Neural progenitor cell (in vitro differentiated cells): Measurements from ENCODE around the gene SCO2. TPM values are rescaled to one million over a fixed set of nuclear protein-coding genes. Genes with fewer than 3 reads are reported as not detected.
"Not testable (repeated sequence)": the region's sequence is repeated elsewhere in the genome, so short reads cannot be mapped to it uniquely, and the experiment has no call there.

Source experiments
- DNase-seq: peaks from one replicate; pipeline ENCODE4 v3.0.0-alpha.2; 2016; ENCODE audit warnings: low spot score
- H2AFZ ChIP-seq: fragments of 200-600 bp; sonication (generic); replicated peaks from 2 replicates; pipeline ENCODE4 v1.6.1; 2016; ENCODE audit warnings: antibody characterized with exemption
- H3F3A ChIP-seq: fragments of 200-600 bp; sonication (generic); 2 replicates; pipeline ENCODE4 v1.6.1; 2016; ENCODE audit warnings: antibody characterized with exemption, low read depth
- H3K27ac ChIP-seq: fragments of 200-600 bp; sonication (generic); 2 replicates; pipeline ENCODE4 v1.5.1; 2016; ENCODE audit warnings: mild to moderate bottlenecking
- H3K27me3 ChIP-seq: fragments of 200-600 bp; sonication (generic); 2 replicates; pipeline ENCODE4 v1.6.1; 2016; ENCODE audit warnings: mild to moderate bottlenecking, moderate library complexity
- H3K36me3 ChIP-seq: fragments of 200-600 bp; sonication (generic); 2 replicates; pipeline ENCODE4 v1.5.1; 2016
- H3K4me1 ChIP-seq: fragments of 200-600 bp; sonication (generic); 2 replicates; pipeline ENCODE4 v1.6.1; 2016; ENCODE audit warnings: mixed run types
- H3K4me2 ChIP-seq: fragments of 200-600 bp; sonication (generic); 2 replicates; pipeline ENCODE4 v1.6.1; 2016
- H3K4me3 ChIP-seq: fragments of 200-600 bp; sonication (generic); 2 replicates; pipeline ENCODE4 v1.5.1; 2016
- H3K79me2 ChIP-seq: fragments of 200-600 bp; sonication (generic); 2 replicates; pipeline ENCODE4 v1.6.1; 2016; ENCODE audit warnings: low read depth
- H3K9ac ChIP-seq: fragments of 200-600 bp; sonication (generic); 2 replicates; pipeline ENCODE4 v1.6.1; 2016
- H3K9me3 ChIP-seq: fragments of 200-600 bp; sonication (generic); 2 replicates; pipeline ENCODE4 v1.5.1; 2016; ENCODE audit warnings: low read depth
- H4K20me1 ChIP-seq: fragments of 200-600 bp; sonication (generic); 2 replicates; pipeline ENCODE4 v1.6.1; 2016; ENCODE audit warnings: low read depth
- H3K27ac Mint-ChIP-seq: 3 replicates; pipeline ENCODE4 v1.8.0; 2021; ENCODE audit warnings: mixed read lengths
- H3K27me3 Mint-ChIP-seq: 2 replicates; pipeline ENCODE4 v1.8.0; 2022; ENCODE audit warnings: low read depth, mild to moderate bottlenecking, inconsistent platforms, moderate library complexity, mixed read lengths; ENCODE audit not compliant: insufficient read depth
- H3K36me3 Mint-ChIP-seq: 3 replicates; pipeline ENCODE4 v1.8.0; 2021; ENCODE audit warnings: mixed read lengths
- H3K4me1 Mint-ChIP-seq: 3 replicates; pipeline ENCODE4 v1.8.0; 2021; ENCODE audit warnings: mixed read lengths
- H3K4me3 Mint-ChIP-seq: 3 replicates; pipeline ENCODE4 v1.8.0; 2021; ENCODE audit warnings: mild to moderate bottlenecking, moderate library complexity, mixed read lengths
- H3K9me3 Mint-ChIP-seq: 3 replicates; pipeline ENCODE4 v1.8.0; 2020; ENCODE audit warnings: mixed read lengths
- EZH2 ChIP-seq: fragments of 200-600 bp; sonication (generic); IDR thresholded peaks from 2 replicates; pipeline ENCODE4 v1.6.1; 2017; ENCODE audit warnings: antibody characterized with exemption, mild to moderate bottlenecking, moderate library complexity
- EZH2phosphoT487 ChIP-seq: fragments of 200-600 bp; sonication (generic); IDR thresholded peaks from 2 replicates; pipeline ENCODE4 v1.6.1; 2017; ENCODE audit warnings: antibody characterized with exemption
- total RNA-seq: library from RNA; depleted of rRNA; stranded (reverse); fragments of >200 nt; gene quantifications from 2 replicates; pipeline ENCODE4 v1.2.3, GENCODE V29; 2015; ENCODE audit warnings: low replicate concordance
- TF ChIP-seq, protein P1 (sequence below): fragments of 200-600 bp; sonication (generic); IDR thresholded peaks from 2 replicates; pipeline ENCODE4 v1.5.1; 2017; ENCODE audit warnings: antibody characterized with exemption, mild to moderate bottlenecking

SCO2 gene
- total RNA-seq, 1 donor from 2014 or later = not detected

DNA sequence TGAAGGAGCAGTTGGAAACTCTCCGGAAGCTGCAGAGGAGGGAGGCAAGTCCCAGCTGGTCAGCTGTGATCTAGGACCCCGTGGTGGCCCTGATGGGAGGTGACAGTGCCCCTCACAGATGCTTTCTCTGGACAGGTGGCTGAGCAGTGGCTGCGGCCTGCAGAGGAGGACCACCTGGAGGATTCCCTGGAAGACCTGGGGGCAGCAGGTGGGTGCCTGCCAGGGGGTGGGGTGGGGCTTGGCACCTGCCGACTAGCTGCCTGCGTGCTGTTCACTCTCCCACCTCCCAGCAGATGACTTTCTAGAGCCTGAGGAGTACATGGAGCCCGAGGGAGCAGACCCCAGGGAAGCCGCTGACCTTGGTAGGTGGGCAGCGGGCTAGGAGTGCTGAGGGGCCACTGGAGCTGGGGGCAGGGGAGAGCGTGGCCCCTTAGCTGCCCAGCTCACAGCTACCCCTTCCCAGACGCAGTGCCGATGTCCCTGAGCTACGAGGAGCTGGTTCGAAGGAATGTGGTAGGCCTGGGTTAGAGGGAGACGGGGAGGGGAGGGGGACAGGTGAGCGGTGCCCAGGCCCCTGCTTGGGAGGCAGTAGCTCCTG is 3.1 kb downstream of the SCO2 start:
- Histone ChIP-seq H3K36me3 (no peaks in the 10 kb centered on the region), H2AFZ (no peak overlapping the region), H4K20me1 (peaks cover 28% of the 10 kb centered on the region), H3K9ac (no peak overlapping the region), H3K4me2 (no peak overlapping the region), H3F3A (peaks cover 19% of the 10 kb centered on the region), H3K79me2 (peaks cover 10% of the 10 kb centered on the region), H3K27me3 (peaks cover 12% of the 10 kb centered on the region), H3K27ac (no peak overlapping the region), H3K9me3 (no peaks in the 10 kb centered on the region), H3K4me1 (peaks cover 7% of the 10 kb centered on the region), H3K4me3 (no peak overlapping the region)
- H3K4me3 Mint-ChIP-seq = no peak overlapping the region
- no peak for DNase-seq
- H3K27me3 Mint-ChIP-seq = peaks cover 15% of the 10 kb centered on the region
- TF ChIP-seq EZH2 = no peak
- TF ChIP-seq, protein P1, sequence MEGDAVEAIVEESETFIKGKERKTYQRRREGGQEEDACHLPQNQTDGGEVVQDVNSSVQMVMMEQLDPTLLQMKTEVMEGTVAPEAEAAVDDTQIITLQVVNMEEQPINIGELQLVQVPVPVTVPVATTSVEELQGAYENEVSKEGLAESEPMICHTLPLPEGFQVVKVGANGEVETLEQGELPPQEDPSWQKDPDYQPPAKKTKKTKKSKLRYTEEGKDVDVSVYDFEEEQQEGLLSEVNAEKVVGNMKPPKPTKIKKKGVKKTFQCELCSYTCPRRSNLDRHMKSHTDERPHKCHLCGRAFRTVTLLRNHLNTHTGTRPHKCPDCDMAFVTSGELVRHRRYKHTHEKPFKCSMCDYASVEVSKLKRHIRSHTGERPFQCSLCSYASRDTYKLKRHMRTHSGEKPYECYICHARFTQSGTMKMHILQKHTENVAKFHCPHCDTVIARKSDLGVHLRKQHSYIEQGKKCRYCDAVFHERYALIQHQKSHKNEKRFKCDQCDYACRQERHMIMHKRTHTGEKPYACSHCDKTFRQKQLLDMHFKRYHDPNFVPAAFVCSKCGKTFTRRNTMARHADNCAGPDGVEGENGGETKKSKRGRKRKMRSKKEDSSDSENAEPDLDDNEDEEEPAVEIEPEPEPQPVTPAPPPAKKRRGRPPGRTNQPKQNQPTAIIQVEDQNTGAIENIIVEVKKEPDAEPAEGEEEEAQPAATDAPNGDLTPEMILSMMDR = no peak
- TF ChIP-seq EZH2phosphoT487 = no peak
- peaks cover 9% of the 10 kb centered on the region for H3K4me1 Mint-ChIP-seq
- H3K27ac Mint-ChIP-seq = no peak overlapping the region
- peaks cover 10% of the 10 kb centered on the region for H3K36me3 Mint-ChIP-seq
- H3K9me3 Mint-ChIP-seq = no peaks in the 10 kb centered on the region

DNA sequence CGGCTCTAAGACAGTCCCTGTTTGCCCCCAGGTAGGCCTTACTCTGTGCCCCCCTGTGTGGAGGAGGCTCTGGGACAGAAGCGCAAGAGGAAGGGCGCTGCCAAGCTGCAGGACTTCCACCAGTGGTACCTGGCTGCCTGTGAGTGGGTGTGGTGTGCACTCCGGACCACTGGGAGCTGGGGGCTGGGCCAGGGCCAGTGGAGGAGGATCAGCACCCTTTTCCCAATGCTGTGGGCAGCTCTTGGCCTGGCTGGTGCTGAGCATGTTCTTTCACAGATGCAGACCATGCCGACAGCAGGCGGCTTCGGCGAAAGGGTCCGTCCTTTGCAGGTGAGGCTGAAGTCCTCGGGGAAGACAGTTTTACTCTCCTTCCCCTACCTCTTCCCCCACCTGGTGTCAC is 3.7 kb downstream of the SCO2 start:
- H3K9me3 ChIP-seq = no peaks in the 10 kb centered on the region
- H3K27ac Mint-ChIP-seq = no peak overlapping the region
- H3K4me1 Mint-ChIP-seq = peaks cover 6% of the 10 kb centered on the region
- peaks cover 18% of the 10 kb centered on the region for H3F3A ChIP-seq
- no peak overlapping the region for H3K9ac ChIP-seq
- TF ChIP-seq EZH2phosphoT487 = no peak
- TF ChIP-seq, protein P1 = no peak
- TF ChIP-seq EZH2 = no peak
- no peaks in the 10 kb centered on the region for H3K9me3 Mint-ChIP-seq
- H2AFZ ChIP-seq = no peak overlapping the region
- no peak overlapping the region for H3K4me3 Mint-ChIP-seq
- H3K36me3 Mint-ChIP-seq = peaks cover 10% of the 10 kb centered on the region
- H3K27me3 ChIP-seq = peaks cover 6% of the 10 kb centered on the region
- peaks cover 22% of the 10 kb centered on the region for H4K20me1 ChIP-seq
- no peak overlapping the region for H3K4me2 ChIP-seq
- H3K79me2 ChIP-seq = peaks cover 15% of the 10 kb centered on the region
- DNase-seq = no peak
- peaks cover 5% of the 10 kb centered on the region for H3K4me1 ChIP-seq
- peaks cover 9% of the 10 kb centered on the region for H3K27me3 Mint-ChIP-seq
- no peak overlapping the region for H3K27ac ChIP-seq
- no peak overlapping the region for H3K4me3 ChIP-seq
- H3K36me3 ChIP-seq = no peaks in the 10 kb centered on the region

DNA sequence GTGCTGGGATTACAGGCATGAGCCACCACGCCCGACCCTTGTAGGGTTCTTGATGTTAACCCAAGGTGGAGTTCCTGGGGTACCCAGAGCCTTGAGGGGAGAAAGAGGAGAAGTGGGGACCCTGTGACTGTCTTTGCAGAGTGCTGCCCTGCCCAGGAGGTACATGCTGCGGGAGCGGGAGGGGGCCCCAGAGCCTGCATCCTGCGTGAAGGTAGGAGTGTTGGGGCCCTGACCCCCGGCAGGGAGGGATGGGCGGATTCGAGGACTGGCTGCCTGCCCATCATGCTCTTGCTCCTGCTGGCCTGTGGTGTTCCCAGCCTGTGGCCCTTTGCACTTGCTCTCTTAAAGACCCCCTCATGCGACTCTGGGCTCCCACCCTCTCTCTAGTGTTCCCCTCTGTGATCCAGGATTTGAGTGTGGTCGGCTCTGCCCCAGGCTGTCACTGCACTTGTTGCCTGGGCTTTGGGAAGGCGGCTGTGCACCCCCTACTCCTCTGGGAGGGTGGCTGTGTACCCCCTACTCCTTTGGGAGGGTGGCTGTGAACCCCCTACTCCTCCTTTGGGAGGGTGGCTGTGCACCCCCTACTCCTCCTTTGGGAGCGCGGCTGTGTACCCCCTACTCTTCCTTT is 4.5 kb downstream of the SCO2 start:
- no peak overlapping the region for H3K27ac ChIP-seq
- Mint-ChIP-seq H3K27ac (no peak overlapping the region), H3K4me1 (peaks cover 6% of the 10 kb centered on the region), H3K4me3 (no peak overlapping the region), H3K9me3 (no peaks in the 10 kb centered on the region), H3K36me3 (peaks cover 11% of the 10 kb centered on the region), H3K27me3 (peaks cover 8% of the 10 kb centered on the region)
- no peaks in the 10 kb centered on the region for H3K9me3 ChIP-seq
- no peak overlapping the region for H3K4me2 ChIP-seq
- H2AFZ ChIP-seq = no peak overlapping the region
- TF ChIP-seq EZH2 (no peak), EZH2phosphoT487 (no peak)
- TF ChIP-seq, protein P1 = no peak
- H4K20me1 ChIP-seq = peaks cover 16% of the 10 kb centered on the region
- no peak overlapping the region for H3K4me3 ChIP-seq
- H3K79me2 ChIP-seq = peaks cover 22% of the 10 kb centered on the region
- peaks cover 10% of the 10 kb centered on the region for H3F3A ChIP-seq
- no peak overlapping the region for H3K9ac ChIP-seq
- H3K4me1 ChIP-seq = no peaks in the 10 kb centered on the region
- no peaks in the 10 kb centered on the region for H3K36me3 ChIP-seq
- no peaks in the 10 kb centered on the region for H3K27me3 ChIP-seq
- DNase-seq = no peak

DNA sequence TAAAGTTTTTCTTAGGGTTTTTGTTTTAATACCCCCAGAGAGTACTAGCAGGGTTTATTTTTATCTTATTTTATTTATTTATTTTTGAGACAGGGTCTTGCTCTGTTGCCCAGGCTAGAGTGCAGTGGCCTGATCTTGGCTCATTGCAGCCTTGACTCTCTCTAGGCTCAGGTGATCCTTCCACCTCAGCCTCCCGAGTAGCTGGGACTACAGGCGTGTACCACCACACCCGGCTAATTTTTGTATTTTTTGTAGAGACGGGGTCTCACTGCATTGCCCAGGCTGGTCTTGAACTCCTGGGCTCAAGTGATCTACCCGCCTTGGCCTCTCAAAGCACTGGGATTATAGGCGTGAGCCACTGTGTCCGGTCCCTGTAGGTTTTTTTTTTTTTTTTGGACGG is 5.2 kb downstream of the SCO2 start:
- not testable (repeated sequence) for H3K4me1 ChIP-seq, H3K9me3 ChIP-seq, H3F3A ChIP-seq, DNase-seq, H3K4me1 Mint-ChIP-seq, H3K27ac ChIP-seq, H3K27me3 ChIP-seq, H2AFZ ChIP-seq, H3K4me3 Mint-ChIP-seq, H3K27ac Mint-ChIP-seq, H3K4me2 ChIP-seq, H3K4me3 ChIP-seq, H3K9ac ChIP-seq, H3K36me3 ChIP-seq, H3K9me3 Mint-ChIP-seq
- Histone ChIP-seq H4K20me1 (peaks cover 15% of the 10 kb centered on the region), H3K79me2 (peaks cover 27% of the 10 kb centered on the region)
- H3K27me3 Mint-ChIP-seq = peaks cover 10% of the 10 kb centered on the region
- peaks cover 15% of the 10 kb centered on the region for H3K36me3 Mint-ChIP-seq
